K562 (cell line): ENCODE data around the gene CCT8L2. TPM values are rescaled to one million over a fixed set of nuclear protein-coding genes. Genes with fewer than 3 reads are reported as not detected.
"Not testable (repeated sequence)": the region's sequence is repeated elsewhere in the genome, so short reads cannot be mapped to it uniquely, and the experiment has no call there.

Experiments
- ATF3 ChIP-seq, 2 experiments: fragments of 450-650 bp in 1 of 2; sonication (generic) in 1 of 2; formaldehyde crosslinking in 1 of 2; IDR thresholded peaks in 1 of 2; conservative IDR thresholded peaks in 1 of 2; 2 replicates each; pipeline versions ENCODE4 v1.6.1 to v1.8.1; 2016 to 2023; ENCODE audit warnings: mild to moderate bottlenecking in 2 of 2, moderate library complexity in 2 of 2, inconsistent platforms in 1 of 2, missing genetic modification reagents in 1 of 2
- C11orf30 ChIP-seq: fragments of 450-650 bp; IDR thresholded peaks from 2 replicates; pipeline ENCODE4 v1.6.1; 2016; ENCODE audit warnings: low read depth, mild to moderate bottlenecking
- HMGXB4 ChIP-seq: sonication (generic); formaldehyde crosslinking; IDR thresholded peaks from 2 replicates; pipeline ENCODE4 v1.8.1; 2023; ENCODE audit warnings: mild to moderate bottlenecking, missing genetic modification reagents
- KDM2B ChIP-seq: fragments of 250-450 bp; sonication (Bioruptor Pico); IDR thresholded peaks from 2 replicates; pipeline ENCODE4 v1.8.0; 2021; ENCODE audit warnings: mild to moderate bottlenecking, moderate library complexity
- L3MBTL2 ChIP-seq: fragments of 450-650 bp; IDR thresholded peaks from 2 replicates; pipeline ENCODE4 v1.6.1; 2016; ENCODE audit warnings: mild to moderate bottlenecking, moderate library complexity
- NRF1 ChIP-seq, 2 experiments: fragments of 450-650 bp; IDR thresholded peaks in 1 of 2; conservative IDR thresholded peaks in 1 of 2; 2 replicates each; pipeline ENCODE4 v1.6.1; 2014; ENCODE audit warnings: mild to moderate bottlenecking in 2 of 2
- ZBTB49 ChIP-seq: sonication (generic); formaldehyde crosslinking; IDR thresholded peaks from 2 replicates; pipeline ENCODE4 v1.8.0; 2022; ENCODE audit warnings: missing genetic modification reagents, mild to moderate bottlenecking, borderline replicate concordance
- ZFX ChIP-seq: sonication (generic); formaldehyde crosslinking; IDR thresholded peaks from 2 replicates; pipeline ENCODE4 v1.8.0; 2022; ENCODE audit warnings: mild to moderate bottlenecking, missing genetic modification reagents, moderate library complexity
- ZNF518B ChIP-seq: fragments of 250-450 bp; sonication (Bioruptor Pico); IDR thresholded peaks from 2 replicates; pipeline ENCODE4 v1.5.0; 2021; ENCODE audit warnings: mild to moderate bottlenecking, moderate library complexity
- polyA plus RNA-seq, 8 experiments: library from polyadenylated mRNA; depleted of rRNA in 4 of 8; stranded (reverse) in 5 of 8; unstranded in 3 of 8; fragments of >200 nt; fragmentation: Nextera tagmentation in 2 of 8; fragmentation: Illumina TruSeq in 1 of 8; extraction: Ambion mirVana in 2 of 8; extraction: Trizol in 1 of 8; gene quantifications; 2 replicates each; pipeline versions ENCODE4 v1.2.1 to v1.2.3, GENCODE V29; 2011 to 2014; ENCODE audit warnings: inconsistent platforms in 1 of 8, missing spikeins in 1 of 8
- total RNA-seq, 7 experiments: library from RNA; depleted of rRNA in 6 of 7; stranded (reverse); fragments of >200 nt in 6 of 7; fragmentation: Illumina TruSeq in 2 of 7; extraction: Trizol in 2 of 7; gene quantifications; 2 replicates each; pipeline versions ENCODE4 v1.2.1 to v1.2.3, GENCODE V29; 2011 to 2021; ENCODE audit warnings: low replicate concordance in 1 of 7
- TF ChIP-seq, protein P1 (sequence below), 2 experiments: IDR thresholded peaks in 1 of 2; conservative IDR thresholded peaks in 1 of 2; 2 replicates each; pipeline ENCODE4 v1.6.1; 2016; ENCODE audit warnings: low read depth in 2 of 2, mild to moderate bottlenecking in 1 of 2, missing compliant biosample characterization in 1 of 2, missing genetic modification characterization in 1 of 2, moderate library complexity in 1 of 2
- TF ChIP-seq, protein P2 (sequence below): sonication (generic); formaldehyde crosslinking; IDR thresholded peaks from 2 replicates; pipeline ENCODE4 v1.8.0; 2022; ENCODE audit warnings: mild to moderate bottlenecking, missing genetic modification reagents

CCT8L2 gene
- total and polyA plus RNA-seq, 9 of the 15 experiments (the other 6 are each of a cell fraction or from before 2014, with no cell fraction given), result 0.13 TPM; not detected in 8

DNA sequence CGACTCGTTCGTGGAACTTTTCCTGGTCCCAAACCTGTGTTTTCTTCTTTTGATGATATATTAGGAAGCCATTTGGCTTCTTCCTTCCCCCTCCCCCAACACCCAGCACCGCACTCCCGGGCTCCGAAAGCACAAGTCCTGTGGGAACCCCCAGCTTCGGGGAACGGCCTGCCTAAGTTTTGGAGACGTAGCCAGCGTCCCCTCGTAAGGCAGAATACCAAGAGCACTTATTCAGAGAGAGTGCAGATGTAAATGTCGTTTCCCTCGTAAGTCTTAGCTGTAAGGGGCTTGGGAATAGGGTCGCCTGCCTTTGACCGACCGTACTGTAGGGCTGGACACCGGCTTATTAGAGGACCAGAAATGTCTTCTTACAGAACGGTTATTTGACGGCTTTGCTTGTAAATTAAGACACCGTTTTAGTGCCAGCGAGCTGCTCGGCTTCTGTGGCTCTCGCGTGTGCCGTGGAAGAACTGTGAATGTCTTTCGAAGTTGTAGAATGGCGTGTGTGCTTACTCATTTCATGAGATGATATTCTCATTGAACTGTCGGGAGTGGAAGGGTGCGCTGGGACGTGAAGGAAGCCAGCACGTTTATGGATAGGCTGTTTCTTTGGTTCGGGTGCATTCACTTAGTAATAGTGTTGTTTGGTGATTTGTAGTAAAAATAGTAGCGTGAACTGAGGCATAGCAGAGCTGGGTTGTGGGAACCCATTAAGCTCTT is 10.3 kb upstream of the CCT8L2 start (continued):
- TF ChIP-seq, protein P1, sequence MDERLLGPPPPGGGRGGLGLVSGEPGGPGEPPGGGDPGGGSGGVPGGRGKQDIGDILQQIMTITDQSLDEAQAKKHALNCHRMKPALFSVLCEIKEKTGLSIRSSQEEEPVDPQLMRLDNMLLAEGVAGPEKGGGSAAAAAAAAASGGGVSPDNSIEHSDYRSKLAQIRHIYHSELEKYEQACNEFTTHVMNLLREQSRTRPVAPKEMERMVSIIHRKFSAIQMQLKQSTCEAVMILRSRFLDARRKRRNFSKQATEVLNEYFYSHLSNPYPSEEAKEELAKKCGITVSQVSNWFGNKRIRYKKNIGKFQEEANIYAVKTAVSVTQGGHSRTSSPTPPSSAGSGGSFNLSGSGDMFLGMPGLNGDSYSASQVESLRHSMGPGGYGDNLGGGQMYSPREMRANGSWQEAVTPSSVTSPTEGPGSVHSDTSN (CRISPR knock-in tag; IDR thresholded peaks at IDR 0.05; ENCODE audit: low read depth), result not testable (repeated sequence)
- TF ChIP-seq, protein P1 (tag; conservative IDR thresholded peaks at IDR 0.05; ENCODE audit: low read depth), result 0 out of 2 replicates have a peak, but pooled peaks have one; percentile 5
- TF ChIP-seq KDM2B (0 out of 2 replicates have a peak, but pooled peaks have one; percentile 14), NRF1 (conservative IDR thresholded peaks at IDR 0.05 in 1 of 2, IDR thresholded peaks at IDR 0.05 in 1 of 2) (peak in 1 of 2 experiments; percentile 42; a peak in 1 of 4 replicates), C11orf30 (peak; percentile 26; the same call in 1 of the 2 replicates), L3MBTL2 (peak; percentile 64), ZBTB49 (CRISPR knock-in tag) (0 out of 2 replicates have a peak, but pooled peaks have one; percentile 47), ZFX (CRISPR knock-in tag) (peak; percentile 60; the same call in 1 of the 2 replicates), ZNF518B (0 out of 2 replicates have a peak, but pooled peaks have one; percentile 15), HMGXB4 (0 out of 2 replicates have a peak, but pooled peaks have one; percentile 36), ATF3 (CRISPR knock-in tag; conservative IDR thresholded peaks at IDR 0.05) (peak; percentile 36; the same call in 1 of the 2 replicates)
- TF ChIP-seq, protein P2, sequence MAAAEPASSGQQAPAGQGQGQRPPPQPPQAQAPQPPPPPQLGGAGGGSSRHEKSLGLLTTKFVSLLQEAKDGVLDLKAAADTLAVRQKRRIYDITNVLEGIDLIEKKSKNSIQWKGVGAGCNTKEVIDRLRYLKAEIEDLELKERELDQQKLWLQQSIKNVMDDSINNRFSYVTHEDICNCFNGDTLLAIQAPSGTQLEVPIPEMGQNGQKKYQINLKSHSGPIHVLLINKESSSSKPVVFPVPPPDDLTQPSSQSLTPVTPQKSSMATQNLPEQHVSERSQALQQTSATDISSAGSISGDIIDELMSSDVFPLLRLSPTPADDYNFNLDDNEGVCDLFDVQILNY (CRISPR knock-in tag), result 0 out of 2 replicates have a peak, but pooled peaks have one; percentile 29
- not testable (repeated sequence) for TF ChIP-seq ATF3 (IDR thresholded peaks at IDR 0.05)
